HepG2 (cell line): ENCODE results near the gene MCM3AP. TPM values are rescaled to one million over a fixed set of nuclear protein-coding genes. Genes with fewer than 3 reads are reported as not detected.

Experiments
- ARNT2 ChIP-seq: sonication (generic); formaldehyde crosslinking; IDR thresholded peaks from 2 replicates; pipeline ENCODE4 v1.8.0; 2022; ENCODE audit warnings: mild to moderate bottlenecking, low read depth, missing genetic modification reagents, moderate library complexity
- DBP ChIP-seq: sonication (generic); formaldehyde crosslinking; IDR thresholded peaks from 2 replicates; pipeline ENCODE4 v1.4.0; 2020; ENCODE audit warnings: missing genetic modification reagents; ENCODE audit errors: not compliant biosample characterization
- DNMT3B ChIP-seq: conservative IDR thresholded peaks from 2 replicates; pipeline ENCODE4 v1.6.1; 2016; ENCODE audit warnings: missing biosample characterization, control low read depth
- EED ChIP-seq: sonication (generic); formaldehyde crosslinking; IDR thresholded peaks from 2 replicates; pipeline ENCODE4 v1.5.0; 2020; ENCODE audit warnings: mild to moderate bottlenecking, missing genetic modification reagents
- HHEX ChIP-seq: IDR thresholded peaks from 2 replicates; pipeline ENCODE4 v1.6.1; 2016; ENCODE audit warnings: control low read depth
- IRX3 ChIP-seq: sonication (generic); formaldehyde crosslinking; IDR thresholded peaks from 2 replicates; pipeline ENCODE4 v1.8.1; 2023; ENCODE audit warnings: mild to moderate bottlenecking, low read depth, missing genetic modification reagents, borderline replicate concordance
- PREB ChIP-seq: sonication (generic); formaldehyde crosslinking; IDR thresholded peaks from 2 replicates; pipeline ENCODE4 v1.4.0; 2020; ENCODE audit warnings: missing genetic modification reagents
- SSRP1 ChIP-seq: IDR thresholded peaks from 2 replicates; pipeline ENCODE4 v1.6.1; 2016; ENCODE audit warnings: control low read depth
- SYNCRIP ChIP-seq: fragments of 200-400 bp; formaldehyde crosslinking; IDR thresholded peaks from 2 replicates; pipeline ENCODE4 v1.6.1; 2018; ENCODE audit warnings: mild to moderate bottlenecking, low read depth, low read length; ENCODE audit not compliant: insufficient read depth
- ZC3H13 ChIP-seq: sonication (generic); formaldehyde crosslinking; IDR thresholded peaks from 2 replicates; pipeline ENCODE4 v1.8.1; 2023; ENCODE audit warnings: mild to moderate bottlenecking, missing genetic modification reagents, moderate library complexity
- ZNF18 ChIP-seq: sonication (generic); formaldehyde crosslinking; IDR thresholded peaks from 2 replicates; pipeline ENCODE4 v1.8.0; 2022; ENCODE audit warnings: mild to moderate bottlenecking, missing genetic modification reagents; ENCODE audit not compliant: insufficient replicate concordance
- ZNF275 ChIP-seq: sonication (generic); formaldehyde crosslinking; IDR thresholded peaks from 2 replicates; pipeline ENCODE4 v1.8.0; 2022; ENCODE audit warnings: missing genetic modification reagents, mild to moderate bottlenecking, inconsistent platforms, borderline replicate concordance
- ZNF292 ChIP-seq: sonication (generic); formaldehyde crosslinking; IDR thresholded peaks from 2 replicates; pipeline ENCODE4 v1.8.1; 2022; ENCODE audit warnings: mild to moderate bottlenecking, low read depth, missing genetic modification reagents, borderline replicate concordance
- ZNF333 ChIP-seq: sonication (generic); formaldehyde crosslinking; IDR thresholded peaks from 2 replicates; pipeline ENCODE4 v1.4.0; 2020; ENCODE audit warnings: mild to moderate bottlenecking, missing genetic modification reagents, borderline replicate concordance
- ZSCAN9 ChIP-seq: IDR thresholded peaks from 2 replicates; pipeline ENCODE4 v1.6.1; 2016; ENCODE audit warnings: borderline replicate concordance
- polyA plus RNA-seq, 8 experiments: library from polyadenylated mRNA; depleted of rRNA in 3 of 8; stranded (reverse) in 7 of 8; unstranded in 1 of 8; fragments of >200 nt; fragmentation: Illumina TruSeq in 4 of 8; extraction: Trizol in 4 of 8; gene quantifications; 2 replicates each; pipeline versions ENCODE4 v1.2.1 to v1.2.3, GENCODE V29; 2011 to 2016; ENCODE audit warnings: low read depth in 4 of 8, missing spikeins in 1 of 8, mixed read lengths in 1 of 8; ENCODE audit not compliant: insufficient read depth in 1 of 8
- total RNA-seq, 5 experiments: library from RNA; depleted of rRNA; stranded (reverse); fragments of >200 nt; fragmentation: Illumina TruSeq; extraction: Trizol; gene quantifications; 2 replicates each; pipeline ENCODE4 v1.2.3, GENCODE V29; 2016; ENCODE audit warnings: low read depth in 1 of 5
- TF ChIP-seq, protein P1 (sequence below): sonication (generic); formaldehyde crosslinking; IDR thresholded peaks from 2 replicates; pipeline ENCODE4 v1.4.0; 2020; ENCODE audit warnings: missing genetic modification reagents
- TF ChIP-seq, protein P2 (sequence below): sonication (generic); formaldehyde crosslinking; IDR thresholded peaks from 2 replicates; pipeline ENCODE4 v1.4.0; 2020; ENCODE audit warnings: mild to moderate bottlenecking, missing genetic modification reagents

Gene MCM3AP
- total and polyA plus RNA-seq, 2 of the 13 experiments (the other 11 are each of a cell fraction or from before 2014, with no cell fraction given): 27.0 to 54.7 TPM

DNA sequence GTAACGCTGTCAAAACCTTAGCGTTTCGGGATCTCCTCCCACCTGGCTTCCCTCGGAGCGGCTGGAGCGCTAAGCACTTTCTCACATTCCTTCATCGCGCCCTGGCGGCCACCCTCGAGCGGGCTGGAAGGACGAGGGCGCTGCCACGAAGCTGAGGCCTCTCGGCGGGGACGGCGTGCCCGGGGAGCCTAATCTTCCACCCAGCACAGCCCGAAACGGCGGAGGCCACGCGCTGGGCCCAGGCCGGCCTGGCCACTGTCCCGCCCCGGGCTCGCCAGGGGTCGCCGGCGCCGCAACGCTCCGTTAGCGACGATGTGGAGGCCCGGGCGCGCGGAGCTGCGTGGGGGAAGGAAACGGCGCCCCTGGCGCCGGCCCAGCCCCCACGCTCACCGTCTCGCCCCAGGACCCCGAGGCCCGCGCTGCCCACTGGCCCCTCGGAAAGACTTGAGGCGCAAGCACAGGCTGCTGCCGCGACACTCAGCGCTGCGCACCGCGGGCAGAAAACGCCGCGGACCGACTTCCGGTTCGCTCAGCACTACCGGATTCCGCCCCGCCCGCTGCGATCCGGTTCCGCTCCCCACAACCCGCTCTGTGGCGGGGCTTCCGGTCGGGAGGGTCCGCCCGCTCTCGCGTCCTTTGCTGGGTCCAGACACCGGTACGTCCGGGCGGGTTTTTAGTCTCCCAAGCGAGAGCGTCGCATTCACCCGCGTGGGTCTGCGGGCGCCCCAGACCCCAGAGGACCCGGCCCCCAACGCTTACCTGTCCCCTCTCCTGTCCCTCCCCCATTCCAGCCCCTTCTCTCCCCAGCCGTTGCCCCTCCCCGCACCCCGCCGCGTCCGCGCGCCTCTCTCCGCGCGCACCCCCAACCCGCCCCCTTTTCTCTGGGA is 593 bp upstream of the MCM3AP start, which contains the start of gene YBEY (continued):
- TF ChIP-seq PREB: no peak
- peak; percentile 54 for TF ChIP-seq ZNF18
- 0 out of 2 replicates have a peak, but pooled peaks have one; percentile 16 for TF ChIP-seq ZNF292
- TF ChIP-seq ZC3H13 (CRISPR knock-in tag): 0 out of 2 replicates have a peak, but pooled peaks have one; percentile 51
- TF ChIP-seq, protein P1, sequence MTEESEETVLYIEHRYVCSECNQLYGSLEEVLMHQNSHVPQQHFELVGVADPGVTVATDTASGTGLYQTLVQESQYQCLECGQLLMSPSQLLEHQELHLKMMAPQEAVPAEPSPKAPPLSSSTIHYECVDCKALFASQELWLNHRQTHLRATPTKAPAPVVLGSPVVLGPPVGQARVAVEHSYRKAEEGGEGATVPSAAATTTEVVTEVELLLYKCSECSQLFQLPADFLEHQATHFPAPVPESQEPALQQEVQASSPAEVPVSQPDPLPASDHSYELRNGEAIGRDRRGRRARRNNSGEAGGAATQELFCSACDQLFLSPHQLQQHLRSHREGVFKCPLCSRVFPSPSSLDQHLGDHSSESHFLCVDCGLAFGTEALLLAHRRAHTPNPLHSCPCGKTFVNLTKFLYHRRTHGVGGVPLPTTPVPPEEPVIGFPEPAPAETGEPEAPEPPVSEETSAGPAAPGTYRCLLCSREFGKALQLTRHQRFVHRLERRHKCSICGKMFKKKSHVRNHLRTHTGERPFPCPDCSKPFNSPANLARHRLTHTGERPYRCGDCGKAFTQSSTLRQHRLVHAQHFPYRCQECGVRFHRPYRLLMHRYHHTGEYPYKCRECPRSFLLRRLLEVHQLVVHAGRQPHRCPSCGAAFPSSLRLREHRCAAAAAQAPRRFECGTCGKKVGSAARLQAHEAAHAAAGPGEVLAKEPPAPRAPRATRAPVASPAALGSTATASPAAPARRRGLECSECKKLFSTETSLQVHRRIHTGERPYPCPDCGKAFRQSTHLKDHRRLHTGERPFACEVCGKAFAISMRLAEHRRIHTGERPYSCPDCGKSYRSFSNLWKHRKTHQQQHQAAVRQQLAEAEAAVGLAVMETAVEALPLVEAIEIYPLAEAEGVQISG (CRISPR knock-in tag): peak; percentile 97
- peak; percentile 87 for TF ChIP-seq ARNT2
- peak; percentile 76; the same call in 1 of the 2 replicates for TF ChIP-seq EED (CRISPR knock-in tag)
- peak; percentile 69; the same call in 1 of the 2 replicates for TF ChIP-seq ZNF333 (CRISPR knock-in tag)
- TF ChIP-seq SSRP1 (CRISPR knock-in tag): no peak
- TF ChIP-seq DBP (CRISPR knock-in tag): no peak
- no peak for TF ChIP-seq ZNF275 (CRISPR knock-in tag)
- peak; percentile 49; the same call in 1 of the 2 replicates for TF ChIP-seq ZSCAN9 (CRISPR knock-in tag)
- TF ChIP-seq DNMT3B (CRISPR knock-in tag): no peak
- TF ChIP-seq, protein P2, sequence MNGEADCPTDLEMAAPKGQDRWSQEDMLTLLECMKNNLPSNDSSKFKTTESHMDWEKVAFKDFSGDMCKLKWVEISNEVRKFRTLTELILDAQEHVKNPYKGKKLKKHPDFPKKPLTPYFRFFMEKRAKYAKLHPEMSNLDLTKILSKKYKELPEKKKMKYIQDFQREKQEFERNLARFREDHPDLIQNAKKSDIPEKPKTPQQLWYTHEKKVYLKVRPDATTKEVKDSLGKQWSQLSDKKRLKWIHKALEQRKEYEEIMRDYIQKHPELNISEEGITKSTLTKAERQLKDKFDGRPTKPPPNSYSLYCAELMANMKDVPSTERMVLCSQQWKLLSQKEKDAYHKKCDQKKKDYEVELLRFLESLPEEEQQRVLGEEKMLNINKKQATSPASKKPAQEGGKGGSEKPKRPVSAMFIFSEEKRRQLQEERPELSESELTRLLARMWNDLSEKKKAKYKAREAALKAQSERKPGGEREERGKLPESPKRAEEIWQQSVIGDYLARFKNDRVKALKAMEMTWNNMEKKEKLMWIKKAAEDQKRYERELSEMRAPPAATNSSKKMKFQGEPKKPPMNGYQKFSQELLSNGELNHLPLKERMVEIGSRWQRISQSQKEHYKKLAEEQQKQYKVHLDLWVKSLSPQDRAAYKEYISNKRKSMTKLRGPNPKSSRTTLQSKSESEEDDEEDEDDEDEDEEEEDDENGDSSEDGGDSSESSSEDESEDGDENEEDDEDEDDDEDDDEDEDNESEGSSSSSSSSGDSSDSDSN (CRISPR knock-in tag): peak; percentile 99
- TF ChIP-seq SYNCRIP: no peak
- TF ChIP-seq IRX3: peak; percentile 94; the same call in 1 of the 2 replicates
- TF ChIP-seq HHEX (CRISPR knock-in tag): no peak
